CD4-positive, alpha-beta memory T cell (primary cell): ENCODE results near the gene PRSS36. TPM values are rescaled to one million over a fixed set of nuclear protein-coding genes. Genes with fewer than 3 reads are reported as not detected.

Experiments used
- CTCF ChIA-PET: fragments of 350-600 bp; sonication (Branson Sonifier 250); formaldehyde crosslinking; loops from one replicate; lab custom pipeline; 2021; ENCODE audit warnings: inconsistent platforms; ENCODE audit not compliant: partially characterized antibody; lab: Charles Lee
- POLR2A ChIA-PET: fragments of 350-600 bp; sonication (Branson Sonifier 250); formaldehyde crosslinking; loops from one replicate; lab custom pipeline; 2021; ENCODE audit not compliant: partially characterized antibody; lab: Charles Lee
- DNase-seq, 5 donors: peaks; one replicate each; pipeline versions ENCODE4 v3.0.0 to v3.0.0-alpha.2; 2020 to 2022; ENCODE audit warnings: mixed read lengths in 1 of 5
- H3K27ac ChIP-seq: one replicate; pipeline ENCODE4 v1.7.0; 2013; ENCODE audit warnings: low read depth, low read length
- H3K27me3 ChIP-seq: 2 replicates; pipeline ENCODE4 v1.7.0; 2013; ENCODE audit warnings: mild to moderate bottlenecking, low read length, moderate library complexity; ENCODE audit not compliant: insufficient read depth
- H3K36me3 ChIP-seq: 2 replicates; pipeline ENCODE4 v1.7.0; 2013; ENCODE audit warnings: mild to moderate bottlenecking, low read length, moderate library complexity; ENCODE audit not compliant: insufficient read depth
- H3K4me1 ChIP-seq: 2 replicates; pipeline ENCODE4 v1.7.0; 2013; ENCODE audit warnings: mild to moderate bottlenecking, low read length, moderate library complexity; ENCODE audit not compliant: insufficient read depth
- H3K4me3 ChIP-seq, 2 donors: one replicate each; pipeline ENCODE4 v1.7.0; 2013; ENCODE audit warnings: low read length in 2 of 2, mild to moderate bottlenecking in 1 of 2
- H3K9me3 ChIP-seq, 2 donors: one replicate each; pipeline ENCODE4 v1.7.0; 2013; ENCODE audit warnings: low read length in 2 of 2, control low read depth in 1 of 2; ENCODE audit not compliant: control insufficient read depth in 1 of 2
- H3K27ac Mint-ChIP-seq, 7 donors: one replicate each; pipeline ENCODE4 v1.8.0; 2020 to 2021; ENCODE audit warnings: mixed read lengths in 7 of 7, mild to moderate bottlenecking in 6 of 7, inconsistent platforms in 3 of 7, moderate library complexity in 3 of 7
- H3K27me3 Mint-ChIP-seq, 2 donors: one replicate each; pipeline ENCODE4 v1.8.0; 2020 to 2021; ENCODE audit warnings: mixed read lengths in 2 of 2
- H3K36me3 Mint-ChIP-seq, 2 donors: one replicate each; pipeline ENCODE4 v1.8.0; 2020 to 2021; ENCODE audit warnings: mixed read lengths in 2 of 2, inconsistent platforms in 1 of 2, mild to moderate bottlenecking in 1 of 2
- H3K4me1 Mint-ChIP-seq, 4 donors: one replicate each; pipeline ENCODE4 v1.8.0; 2020 to 2021; ENCODE audit warnings: mixed read lengths in 4 of 4, mild to moderate bottlenecking in 1 of 4
- H3K4me3 Mint-ChIP-seq, 8 donors: one replicate each; pipeline ENCODE4 v1.8.0; 2020 to 2021; ENCODE audit warnings: mixed read lengths in 8 of 8, mild to moderate bottlenecking in 7 of 8, moderate library complexity in 6 of 8, inconsistent platforms in 3 of 8
- H3K9me3 Mint-ChIP-seq, 8 donors: one replicate each; pipeline ENCODE4 v1.8.0; 2020 to 2021; ENCODE audit warnings: mixed read lengths in 8 of 8, mild to moderate bottlenecking in 5 of 8, inconsistent platforms in 3 of 8, moderate library complexity in 1 of 8
- intact Hi-C: fragments of 100-400 bp; cut with micrococcal nuclease; formaldehyde crosslinking; loops from one replicate; pipeline ENCODE4 v1.15.1; 2023
- polyA plus RNA-seq, 2 donors: library from polyadenylated mRNA; unstranded; fragments of 300-500 nt; fragmentation: Illumina TruSeq; gene quantifications; one replicate each; pipeline ENCODE4 v1.2.3, GENCODE V29; 2021
- total RNA-seq, 2 experiments: library from RNA; stranded (reverse); gene quantifications; one replicate each; pipeline ENCODE4 v1.2.3, GENCODE V29; 2021

Gene PRSS36
- total and polyA plus RNA-seq, 4 experiments from 2014 or later: 0.33 to 0.94 (median 0.57) TPM

DNA sequence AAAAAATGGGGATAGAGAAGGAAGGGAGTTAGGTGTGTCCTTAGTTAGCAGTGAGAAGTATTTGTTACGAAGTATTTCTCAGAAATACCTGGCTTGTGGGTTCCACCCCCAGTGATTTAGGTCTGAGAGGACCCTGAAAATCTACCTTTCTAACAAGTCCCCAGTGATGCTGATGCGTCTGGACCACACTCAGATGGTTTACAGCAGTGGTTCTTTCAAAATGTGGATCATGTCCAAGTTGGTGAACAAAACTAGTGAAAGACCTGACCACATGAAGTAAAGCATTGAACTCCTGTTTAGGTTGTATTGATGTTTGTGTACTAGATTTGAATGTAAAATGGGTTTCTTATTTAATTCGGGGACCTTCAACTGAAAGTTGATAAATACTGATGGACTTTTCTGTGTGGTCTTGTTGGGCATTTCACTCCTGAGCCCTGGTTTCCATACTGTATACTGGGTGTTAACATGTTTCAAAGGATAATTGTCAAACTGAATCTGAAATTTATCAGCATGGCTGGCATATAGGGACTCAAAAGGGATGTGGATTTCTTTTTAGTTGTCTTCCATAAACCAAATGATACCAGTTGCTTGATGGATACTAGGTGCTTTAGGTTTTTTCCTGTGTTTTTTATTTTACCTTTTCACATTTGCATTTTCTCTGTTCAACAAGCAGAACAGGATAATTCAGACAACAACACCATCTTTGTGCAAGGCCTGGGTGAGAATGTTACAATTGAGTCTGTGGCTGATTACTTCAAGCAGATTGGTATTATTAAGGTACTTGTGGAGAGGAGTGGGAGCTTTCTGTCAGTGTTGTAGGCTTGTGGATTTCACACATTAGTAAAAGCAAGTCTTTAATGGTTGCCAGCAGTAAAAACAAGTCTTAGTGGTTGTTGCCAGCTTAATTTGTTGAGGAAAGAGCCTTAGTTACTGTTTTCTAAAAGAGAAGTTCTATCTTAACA, 38.9 kb upstream of the PRSS36 start:
- Histone ChIP-seq H3K36me3 (peaks cover 96% of the 10 kb centered on the region), H3K4me3 (no peak overlapping the region), H3K27me3 (no peaks in the 10 kb centered on the region), H3K4me1 (peaks cover 41% of the 10 kb centered on the region), H3K27ac (peak overlapping the region; percentile 0), H3K9me3 (no peaks in the 10 kb centered on the region)
- intact Hi-C loops: no loop called here
- POLR2A ChIA-PET: interaction anchor here (2.1 to 3.3 kb wide), 4 partner anchors 9 to 13 kb away, joined by 8 to 28 read pairs (median 14); partner anchors contain the start of genes FUS and PYCARD
- peak overlapping the region; percentile 19 to 99 (median 68) for H3K27ac Mint-ChIP-seq
- peaks cover 48 to 89% (median 71%) of the 10 kb centered on the region in 4 donors for H3K4me1 Mint-ChIP-seq
- peak in 1 of 5 donors; percentile 9 for DNase-seq
- no peaks in the 10 kb centered on the region for H3K27me3 Mint-ChIP-seq
- no peak overlapping the region for H3K4me3 Mint-ChIP-seq
- CTCF ChIA-PET: interaction anchor here (0.7 to 0.9 kb wide), 3 partner anchors 11 to 269 kb away, joined by 3 read pairs; no protein-coding TSS in a partner anchor
- H3K9me3 Mint-ChIP-seq: peaks cover 0 to 13% (median 0%) of the 10 kb centered on the region in 8 donors
- peaks cover 88 to 96% of the 10 kb centered on the region in 2 donors for H3K36me3 Mint-ChIP-seq

DNA sequence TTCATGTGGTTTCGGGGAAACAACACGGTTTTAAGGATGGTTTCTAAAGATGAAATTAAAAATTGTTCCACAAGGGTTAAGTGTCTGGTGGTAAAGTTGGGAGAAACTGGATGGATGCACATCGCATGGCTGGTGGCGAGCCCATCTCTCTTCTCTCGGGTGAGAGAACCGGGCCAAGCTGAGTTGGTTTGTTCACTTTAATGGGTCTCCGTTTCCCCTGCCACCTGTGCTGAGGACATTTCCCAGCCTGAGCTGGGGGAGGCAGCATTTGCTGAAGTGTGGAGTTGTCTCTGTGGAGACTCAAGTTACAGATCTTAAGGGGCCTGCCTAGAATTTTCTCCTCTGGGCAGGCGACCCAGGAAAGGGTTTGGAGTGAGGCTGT, 37.9 kb upstream of the PRSS36 start:
- no peak overlapping the region for H3K27ac ChIP-seq
- no peaks in the 10 kb centered on the region for H3K27me3 ChIP-seq
- Mint-ChIP-seq H3K27me3 (no peaks in the 10 kb centered on the region), H3K36me3 (peaks cover 91 to 97% of the 10 kb centered on the region in 2 donors), H3K4me3 (no peak overlapping the region), H3K9me3 (peaks cover 0 to 11% (median 0%) of the 10 kb centered on the region in 8 donors), H3K27ac (peak overlapping the region in 3 of 7 donors; percentile 3 to 99 (median 53)), H3K4me1 (peaks cover 51 to 91% (median 72%) of the 10 kb centered on the region in 4 donors)
- H3K4me1 ChIP-seq: peaks cover 50% of the 10 kb centered on the region
- intact Hi-C loops: no loop called here
- H3K9me3 ChIP-seq: no peaks in the 10 kb centered on the region
- ChIA-PET POLR2A (interaction anchor here (1.0 to 3.3 kb wide), 3 partner anchors 9 to 13 kb away, joined by 3 to 19 read pairs (median 12); partner anchors contain the start of gene PYCARD), CTCF (no interaction called here)
- no peak overlapping the region for H3K4me3 ChIP-seq
- no peak for DNase-seq
- peaks cover 97% of the 10 kb centered on the region for H3K36me3 ChIP-seq

DNA sequence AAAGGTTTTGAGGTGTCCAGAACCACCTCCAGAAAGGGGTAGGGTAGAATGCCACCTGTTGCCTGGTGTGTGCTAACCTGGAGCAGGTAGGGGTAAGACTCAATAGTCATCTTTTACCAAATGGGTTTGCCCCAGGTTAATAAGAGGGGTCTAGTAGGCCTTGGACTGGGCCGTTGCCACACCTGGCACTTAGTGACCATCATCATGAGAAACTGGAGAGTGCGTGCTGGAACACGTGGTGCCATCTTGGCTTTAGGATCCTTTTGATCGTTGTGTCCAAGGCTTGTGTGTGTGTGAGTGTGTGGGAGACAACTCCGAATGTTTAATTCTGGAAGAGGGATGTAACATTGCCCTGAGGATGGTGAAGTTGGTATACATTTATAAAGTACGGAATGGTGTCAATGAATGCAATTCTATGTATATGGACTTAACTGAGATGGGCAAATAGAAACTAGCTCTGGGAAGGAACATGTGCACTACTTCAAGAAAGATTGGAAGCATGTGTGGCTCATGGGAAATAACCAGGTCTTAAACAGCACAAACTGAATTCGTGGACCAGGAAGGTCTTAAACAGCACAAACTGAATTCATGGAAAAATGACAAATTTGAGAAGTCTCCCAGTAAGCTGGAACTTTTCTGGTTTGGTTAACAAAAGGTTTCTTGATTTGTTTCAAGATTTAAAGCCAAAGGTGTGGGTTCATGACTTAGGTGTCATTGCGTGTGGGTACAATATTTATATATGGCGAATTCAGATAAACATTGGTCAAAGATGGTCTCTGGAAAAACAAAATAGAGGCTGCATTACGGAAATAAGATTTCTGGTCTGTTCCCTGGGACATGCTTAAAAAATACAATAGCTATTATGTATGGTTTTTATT, 37.3 kb upstream of the PRSS36 start:
- intact Hi-C loops: no loop called here
- H3K4me1 ChIP-seq: peaks cover 57% of the 10 kb centered on the region

DNA sequence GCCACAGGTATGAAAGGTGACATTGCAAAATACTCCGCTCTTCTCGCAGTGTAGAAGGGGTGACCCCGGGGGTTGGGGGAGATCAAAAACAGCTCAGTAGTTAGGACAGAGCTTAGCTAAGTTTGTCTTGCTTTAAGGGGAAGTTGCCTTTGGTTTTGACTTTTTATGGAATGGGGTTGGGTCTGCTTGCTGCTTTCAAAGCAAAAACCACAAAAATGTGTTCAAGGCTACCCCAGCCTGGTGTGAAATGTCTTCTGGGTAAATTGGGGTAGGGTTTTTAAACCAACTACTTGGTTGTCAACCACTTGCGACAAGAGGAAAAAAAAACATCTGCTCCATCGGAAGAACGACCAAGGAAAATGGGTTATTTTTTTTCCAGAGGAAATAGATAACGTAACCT, 36.3 kb upstream of the PRSS36 start:
- no peaks in the 10 kb centered on the region for H3K27me3 Mint-ChIP-seq

More for the DNA sequence above, 37.3 kb upstream of the PRSS36 start:
- peaks cover 96 to 97% of the 10 kb centered on the region in 2 donors for H3K36me3 Mint-ChIP-seq
- H3K27me3 ChIP-seq: no peaks in the 10 kb centered on the region
- DNase-seq: no peak
- CTCF ChIA-PET: no interaction called here
- H3K27ac Mint-ChIP-seq: peak overlapping the region in 6 of 7 donors; percentile 26 to 99 (median 57)
- POLR2A ChIA-PET: interaction anchor here (1.0 to 3.3 kb wide), 5 partner anchors 8 to 43 kb away, joined by 3 to 19 read pairs (median 4); partner anchors contain the start of gene PYCARD
- H3K4me1 Mint-ChIP-seq: peaks cover 57 to 96% (median 78%) of the 10 kb centered on the region in 4 donors
- H3K27ac ChIP-seq: no peak overlapping the region
- H3K4me3 ChIP-seq: no peak overlapping the region
- H3K4me3 Mint-ChIP-seq: peak overlapping the region in 2 of 8 donors; percentile 10 to 41
- H3K9me3 ChIP-seq: no peaks in the 10 kb centered on the region
- H3K36me3 ChIP-seq: peaks cover 97% of the 10 kb centered on the region
- H3K27me3 Mint-ChIP-seq: no peaks in the 10 kb centered on the region
- peaks cover 0 to 11% (median 0%) of the 10 kb centered on the region in 8 donors for H3K9me3 Mint-ChIP-seq

DNA sequence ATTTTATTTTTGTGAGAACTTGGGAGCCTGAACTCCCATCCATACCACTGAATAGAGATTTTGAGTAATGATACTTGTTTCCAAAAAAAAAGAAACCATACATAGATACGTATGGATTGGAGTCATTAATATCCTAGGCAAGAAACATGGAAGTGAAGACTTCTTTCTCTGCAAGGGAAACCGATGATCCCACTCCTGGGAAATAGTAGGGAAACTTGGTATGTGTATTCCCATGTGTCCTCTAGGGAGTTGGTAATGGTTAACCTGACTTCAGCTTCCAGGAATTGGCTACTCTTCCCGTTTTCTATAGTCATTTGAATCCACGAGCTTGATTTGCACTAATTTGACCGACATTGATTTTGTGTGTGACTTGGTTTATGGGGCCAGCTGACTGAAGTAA, 35.5 kb upstream of the PRSS36 start:
- Histone ChIP-seq H3K27ac (no peak overlapping the region), H3K4me1 (peaks cover 66% of the 10 kb centered on the region), H3K27me3 (no peaks in the 10 kb centered on the region), H3K4me3 (no peak overlapping the region), H3K36me3 (peaks cover 83% of the 10 kb centered on the region), H3K9me3 (no peaks in the 10 kb centered on the region)
- ChIA-PET CTCF (no interaction called here), POLR2A (interaction anchor here (1.0 to 3.3 kb wide), 5 partner anchors 8 to 68 kb away, joined by 4 to 19 read pairs (median 5); partner anchors contain the start of genes KAT8 and PYCARD)
- H3K27ac Mint-ChIP-seq: peak overlapping the region in 5 of 7 donors; percentile 31 to 99 (median 68)
- peaks cover 86 to 95% of the 10 kb centered on the region in 2 donors for H3K36me3 Mint-ChIP-seq
- DNase-seq: no peak
- intact Hi-C loops: no loop called here
- no peaks in the 10 kb centered on the region for H3K27me3 Mint-ChIP-seq
- peaks cover 54 to 98% (median 75%) of the 10 kb centered on the region in 4 donors for H3K4me1 Mint-ChIP-seq
- H3K4me3 Mint-ChIP-seq: peak overlapping the region in 3 of 8 donors; percentile 19 to 63 (median 36)
- peaks cover 0 to 17% (median 0%) of the 10 kb centered on the region in 8 donors for H3K9me3 Mint-ChIP-seq

More for the DNA sequence above, 36.3 kb upstream of the PRSS36 start:
- H3K4me3 Mint-ChIP-seq: peak overlapping the region in 7 of 8 donors; percentile 1 to 68 (median 27)
- no peak overlapping the region for H3K27ac ChIP-seq
- H3K36me3 ChIP-seq: peaks cover 91% of the 10 kb centered on the region
- DNase-seq: no peak
- H3K4me1 ChIP-seq: peaks cover 66% of the 10 kb centered on the region
- H3K4me3 ChIP-seq: no peak overlapping the region
- no peaks in the 10 kb centered on the region for H3K27me3 ChIP-seq
- H3K4me1 Mint-ChIP-seq: peaks cover 60 to 97% (median 78%) of the 10 kb centered on the region in 4 donors
- intact Hi-C loops: no loop called here
- peak overlapping the region in 5 of 7 donors; percentile 6 to 99 (median 54) for H3K27ac Mint-ChIP-seq
- peaks cover 0 to 15% (median 0%) of the 10 kb centered on the region in 8 donors for H3K9me3 Mint-ChIP-seq
- ChIA-PET POLR2A (interaction anchor here (1.0 to 3.3 kb wide), 6 partner anchors 9 to 69 kb away, joined by 3 to 19 read pairs (median 4); partner anchors contain the start of genes KAT8 and PYCARD), CTCF (no interaction called here)
- peaks cover 93 to 97% of the 10 kb centered on the region in 2 donors for H3K36me3 Mint-ChIP-seq
- no peaks in the 10 kb centered on the region for H3K9me3 ChIP-seq

DNA sequence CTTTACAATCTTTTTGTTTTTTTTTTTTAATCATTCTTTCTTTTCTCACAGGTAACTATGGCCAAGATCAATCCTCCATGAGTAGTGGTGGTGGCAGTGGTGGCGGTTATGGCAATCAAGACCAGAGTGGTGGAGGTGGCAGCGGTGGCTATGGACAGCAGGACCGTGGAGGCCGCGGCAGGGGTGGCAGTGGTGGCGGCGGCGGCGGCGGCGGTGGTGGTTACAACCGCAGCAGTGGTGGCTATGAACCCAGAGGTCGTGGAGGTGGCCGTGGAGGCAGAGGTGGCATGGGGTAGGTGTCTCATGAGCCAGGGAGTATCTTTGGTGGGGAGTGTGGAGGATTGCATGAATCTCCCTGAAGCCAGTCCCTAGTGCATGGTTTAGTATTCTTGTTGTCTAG, 35.0 kb upstream of the PRSS36 start:
- H3K4me1 Mint-ChIP-seq: peaks cover 53 to 97% (median 72%) of the 10 kb centered on the region in 4 donors
- peak overlapping the region in 5 of 8 donors; percentile 36 to 79 (median 59) for H3K4me3 Mint-ChIP-seq
- CTCF ChIA-PET: no interaction called here
- H3K27ac Mint-ChIP-seq: peak overlapping the region in 5 of 7 donors; percentile 37 to 99 (median 77)
- peaks cover 81 to 94% of the 10 kb centered on the region in 2 donors for H3K36me3 Mint-ChIP-seq
- DNase-seq: no peak
- no peak overlapping the region for H3K27ac ChIP-seq
- no peaks in the 10 kb centered on the region for H3K27me3 ChIP-seq
- no peaks in the 10 kb centered on the region for H3K9me3 ChIP-seq
- H3K36me3 ChIP-seq: peaks cover 78% of the 10 kb centered on the region
- intact Hi-C loops: no loop called here
- H3K9me3 Mint-ChIP-seq: peaks cover 0 to 19% (median 0%) of the 10 kb centered on the region in 8 donors
- peaks cover 66% of the 10 kb centered on the region for H3K4me1 ChIP-seq
- no peaks in the 10 kb centered on the region for H3K27me3 Mint-ChIP-seq
- no peak overlapping the region for H3K4me3 ChIP-seq
- POLR2A ChIA-PET: interaction anchor here (1.5 to 2.2 kb wide), 4 partner anchors 10 to 67 kb away, joined by 4 to 19 read pairs (median 8); partner anchors contain the start of genes KAT8 and PYCARD
